Gastrocnemius medialis (tissue), 4 donors: Measurements from ENCODE around the gene ADAM17. TPM values are rescaled to one million over a fixed set of nuclear protein-coding genes. Genes with fewer than 3 reads are reported as not detected.

Source experiments
- ATAC-seq, 2 donors: fragments of 150-250 bp; one replicate each; pipeline ENCODE4 v1.9.1; 2016
- DNase-seq, 2 donors: peaks; one replicate each; pipeline ENCODE4 v3.0.0-alpha.2; 2019
- H3K27ac ChIP-seq, 4 donors: fragments of 200-600 bp; sonication (generic); 1 replicate in 1 of 4; 2 replicates in 3 of 4; pipeline ENCODE4 v1.5.1; 2016 to 2018; ENCODE audit warnings: mild to moderate bottlenecking in 2 of 4, moderate library complexity in 1 of 4
- H3K27me3 ChIP-seq, 3 donors: fragments of 200-600 bp; sonication (generic) in 2 of 3; 1 replicate in 1 of 3; 2 replicates in 2 of 3; pipeline versions ENCODE4 v1.5.1 to v1.6.0; 2016 to 2019; ENCODE audit warnings: mild to moderate bottlenecking in 1 of 3, moderate library complexity in 1 of 3
- H3K36me3 ChIP-seq, 2 donors: fragments of 200-600 bp; sonication (generic) in 1 of 2; one replicate each; pipeline ENCODE4 v1.5.1; 2017 to 2018
- H3K4me1 ChIP-seq, 2 donors: fragments of 200-600 bp; sonication (generic) in 1 of 2; one replicate each; pipeline ENCODE4 v1.5.1; 2016 to 2017; ENCODE audit warnings: mild to moderate bottlenecking in 2 of 2
- H3K4me3 ChIP-seq, 4 donors: fragments of 200-600 bp; sonication (generic) in 3 of 4; 1 replicate in 1 of 4; 2 replicates in 3 of 4; pipeline ENCODE4 v1.5.1; 2016 to 2019; ENCODE audit warnings: mild to moderate bottlenecking in 2 of 4
- H3K9me3 ChIP-seq, 3 donors: fragments of 200-600 bp; sonication (generic) in 2 of 3; 1 replicate in 1 of 3; 2 replicates in 2 of 3; pipeline ENCODE4 v1.5.1; 2016 to 2019
- CTCF ChIP-seq, 5 experiments: fragments of 450-650 bp in 3 of 5; fragments of 200-600 bp in 2 of 5; sonication (generic) in 2 of 5; IDR thresholded peaks in 4 of 5; conservative IDR thresholded peaks in 1 of 5; 1 replicate in 4 of 5; 2 replicates in 1 of 5; pipeline ENCODE4 v1.5.1; 2016 to 2019; ENCODE audit warnings: antibody characterized with exemption in 5 of 5, mild to moderate bottlenecking in 3 of 5, moderate library complexity in 3 of 5
- POLR2A ChIP-seq, 2 donors: fragments of 450-650 bp; IDR thresholded peaks; one replicate each; pipeline ENCODE4 v1.6.1; 2017; ENCODE audit warnings: antibody characterized with exemption in 2 of 2, mild to moderate bottlenecking in 2 of 2, moderate library complexity in 2 of 2
- in situ Hi-C, 4 donors: fragments of 200-750 bp; cut with MboI; loops; one replicate each; pipeline versions ENCODE4 v1.15.0 to v1.8.0; 2017; ENCODE audit warnings: low sequenced_read_pairs in 4 of 4
- intact Hi-C: fragments of 100-400 bp; cut with DNase I; formaldehyde crosslinking; loops from one replicate; pipeline ENCODE4 v1.15.1; 2023; ENCODE audit warnings: low total_unique reads
- total RNA-seq, 4 donors: library from RNA; depleted of rRNA; stranded (reverse); fragments of >200 nt; gene quantifications; one replicate each; pipeline versions ENCODE4 v1.1.0 to v1.2.3, GENCODE V29; 2016

ADAM17 gene
- total RNA-seq, 4 donors from 2014 or later, result 13.5 to 27.1 (median 22.0) TPM

DNA sequence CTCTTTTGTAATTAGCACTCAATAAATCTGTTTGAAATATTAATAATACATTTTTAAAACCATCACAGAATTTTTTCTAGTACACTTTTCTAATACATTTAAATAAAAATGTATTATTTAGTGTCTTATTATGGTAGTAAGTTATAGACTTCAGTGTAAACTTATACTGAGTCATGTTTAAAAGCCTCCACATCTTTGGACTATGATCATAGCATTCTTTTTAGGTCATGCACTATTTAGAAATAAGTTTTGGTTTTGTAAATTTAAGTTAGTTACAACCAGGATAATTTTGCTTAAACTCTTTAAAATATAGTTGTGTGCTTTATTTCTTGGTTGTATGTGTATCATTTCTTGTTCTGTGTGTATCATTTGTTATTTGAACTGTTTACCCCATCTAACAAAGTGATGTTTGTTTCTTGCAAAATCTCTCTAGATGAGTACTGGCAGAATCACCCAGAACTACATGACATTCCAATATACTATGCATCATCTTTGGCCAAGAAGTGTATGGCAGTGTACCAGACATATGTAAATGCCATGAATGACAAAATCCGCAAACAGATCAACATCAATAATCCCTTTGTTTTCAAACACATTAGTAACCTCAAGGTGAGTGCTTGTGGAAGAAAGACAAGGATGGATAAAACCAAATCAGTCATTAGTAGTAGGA is 115.4 kb downstream of the ADAM17 start:
- Histone ChIP-seq H3K36me3 (peaks cover 3 to 87% of the 10 kb centered on the region in 2 donors), H3K27ac (no peak overlapping the region), H3K4me1 (no peaks in the 10 kb centered on the region), H3K4me3 (no peak overlapping the region), H3K9me3 (no peaks in the 10 kb centered on the region), H3K27me3 (no peaks in the 10 kb centered on the region)
- ATAC-seq (no peak), DNase-seq (no peak)
- no peak for TF ChIP-seq CTCF (IDR thresholded peaks at IDR 0.05 in 4 of 5, conservative IDR thresholded peaks at IDR 0.05 in 1 of 5)
- TF ChIP-seq POLR2A (IDR thresholded peaks at IDR 0.05), result no peak
- intact Hi-C loops (no loop called here), in situ Hi-C loops (no loop called here)

DNA sequence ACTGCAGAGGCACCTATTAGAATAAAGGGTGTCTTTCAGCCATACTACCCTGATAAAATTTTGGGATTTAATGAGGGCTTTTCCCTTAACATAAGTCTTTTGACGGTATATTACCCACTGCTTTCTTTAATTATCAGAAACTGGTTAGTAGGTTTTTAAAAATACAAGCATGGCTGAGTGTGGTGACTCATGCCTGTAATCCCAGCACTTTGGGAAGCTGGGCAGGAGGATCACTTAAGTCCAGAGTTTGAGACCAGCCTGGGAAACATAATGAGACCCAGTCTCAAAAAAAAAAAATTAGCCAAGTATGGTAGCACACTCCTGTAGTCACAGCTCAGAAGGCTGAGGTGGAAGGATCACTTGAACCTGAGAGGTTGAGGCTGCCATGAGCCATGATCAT is 116.1 kb downstream of the ADAM17 start:
- Histone ChIP-seq H3K27me3 (no peaks in the 10 kb centered on the region), H3K4me3 (no peak overlapping the region), H3K36me3 (peaks cover 3 to 91% of the 10 kb centered on the region in 2 donors), H3K4me1 (no peaks in the 10 kb centered on the region), H3K27ac (no peak overlapping the region), H3K9me3 (no peaks in the 10 kb centered on the region)
- no peak for TF ChIP-seq CTCF (IDR thresholded peaks at IDR 0.05 in 4 of 5, conservative IDR thresholded peaks at IDR 0.05 in 1 of 5)
- TF ChIP-seq POLR2A (IDR thresholded peaks at IDR 0.05), result no peak
- in situ Hi-C loops (no loop called here), intact Hi-C loops (no loop called here)
- DNase-seq (no peak), ATAC-seq (no peak)

Other genes starting within 250 kb of the ADAM17 start
- 10 to 100 TPM; 21.4 to 28.0 (median 26.4) TPM for gene ITGB1BP1, start 132.3 kb downstream of the ADAM17 start, total RNA-seq
- gene CPSF3, start 132.2 kb downstream of the ADAM17 start, total RNA-seq, result 10 to 100 TPM; 20.9 to 51.8 (median 24.1) TPM
- gene IAH1, start 81.3 kb downstream of the ADAM17 start, total RNA-seq, result 10 to 100 TPM; 15.8 to 45.9 (median 38.6) TPM
- gene YWHAQ, start 75.2 kb upstream of the ADAM17 start, total RNA-seq, result 10 to 100 TPM; 40.3 to 63.7 (median 48.4) TPM